SK-N-SH (cell line): ENCODE data around the gene IMMT. TPM values are rescaled to one million over a fixed set of nuclear protein-coding genes. Genes with fewer than 3 reads are reported as not detected.
A peak's percentile ranks its signal among the peaks of the same experiment; 100 is the strongest.

Source experiments
- CTCF ChIA-PET: fragments of 300-600, 350-600 bp; formaldehyde crosslinking; extraction: SDS; loops from one replicate; lab custom pipeline; 2021; lab: Yijun Ruan, JAX
- POLR2A ChIA-PET: fragments of 350-600 bp; sonication (Branson Sonifier 250); formaldehyde crosslinking; extraction: SDS; loops from one replicate; lab custom pipeline; 2020; ENCODE audit warnings: antibody characterized with exemption, inconsistent platforms; lab: Yijun Ruan, JAX
- DNase-seq: peaks from one replicate; pipeline ENCODE4 v3.0.0; 2012
- H2AFZ ChIP-seq: fragments of 200-600 bp; sonication (generic); 2 replicates; pipeline ENCODE4 v1.8.1; 2016; ENCODE audit warnings: antibody characterized with exemption, mild to moderate bottlenecking, low read depth
- H3F3A ChIP-seq: fragments of 200-600 bp; sonication (generic); replicated peaks from 2 replicates; pipeline ENCODE3; 2016; ENCODE audit warnings: antibody characterized with exemption, mild to moderate bottlenecking; ENCODE audit not compliant: insufficient read depth
- H3K27ac ChIP-seq, 2 experiments: fragments of 200-500 bp in 1 of 2; fragments of 200-600 bp in 1 of 2; sonication (Bioruptor generic) in 1 of 2; sonication (generic), shearing (Covaris generic) in 1 of 2; 2 replicates each; pipeline versions ENCODE4 v1.5.1 to v1.6.1; 2014 to 2016; ENCODE audit warnings: low read depth in 2 of 2, inconsistent platforms in 1 of 2, low read length in 1 of 2, mild to moderate bottlenecking in 1 of 2, mixed read lengths in 1 of 2
- H3K27me3 ChIP-seq: fragments of 200-600 bp; sonication (generic), shearing (Covaris generic); 2 replicates; pipeline ENCODE4 v1.6.1; 2016; ENCODE audit warnings: mixed run types; ENCODE audit not compliant: insufficient read depth
- H3K36me3 ChIP-seq, 2 experiments: fragments of 200-500 bp in 1 of 2; fragments of 200-600 bp in 1 of 2; sonication (Bioruptor generic) in 1 of 2; sonication (generic) in 1 of 2; replicated peaks in 1 of 2; 2 replicates each; pipeline versions ENCODE3 to v1.5.1; 2014 to 2016; ENCODE audit warnings: low read length in 1 of 2, mild to moderate bottlenecking in 1 of 2; ENCODE audit not compliant: insufficient read depth in 2 of 2, control insufficient read depth in 1 of 2
- H3K4me1 ChIP-seq, 2 experiments: fragments of 200-500 bp in 1 of 2; fragments of 200-600 bp in 1 of 2; sonication (Bioruptor generic) in 1 of 2; sonication (generic), shearing (Covaris generic) in 1 of 2; 2 replicates each; pipeline versions ENCODE4 v1.5.1 to v1.6.1; 2014 to 2016; ENCODE audit warnings: low read depth in 1 of 2, low read length in 1 of 2, mixed run types in 1 of 2; ENCODE audit not compliant: insufficient read depth in 2 of 2, control insufficient read depth in 1 of 2
- H3K4me2 ChIP-seq: fragments of 200-600 bp; sonication (generic), shearing (Covaris generic); 2 replicates; pipeline ENCODE4 v1.6.1; 2017; ENCODE audit warnings: mixed run types
- H3K4me3 ChIP-seq, 2 experiments: fragments of 200-500 bp in 1 of 2; fragments of 200-600 bp in 1 of 2; sonication (Bioruptor generic) in 1 of 2; sonication (generic), shearing (Covaris generic) in 1 of 2; 2 replicates each; pipeline versions ENCODE4 v1.5.1 to v1.8.1; 2014 to 2016; ENCODE audit warnings: low read depth in 2 of 2, inconsistent platforms in 1 of 2, low read length in 1 of 2, mild to moderate bottlenecking in 1 of 2, mixed read lengths in 1 of 2, moderate library complexity in 1 of 2
- H3K79me2 ChIP-seq: fragments of 200-600 bp; sonication (generic); 2 replicates; pipeline ENCODE4 v1.8.1; 2017; ENCODE audit warnings: mild to moderate bottlenecking; ENCODE audit not compliant: insufficient read depth
- H3K9ac ChIP-seq: fragments of 200-600 bp; sonication (generic); 2 replicates; pipeline ENCODE4 v1.6.1; 2017; ENCODE audit warnings: mixed run types
- H3K9me2 ChIP-seq: fragments of 200-600 bp; sonication (generic); 2 replicates; pipeline ENCODE4 v1.6.1; 2017; ENCODE audit warnings: mixed run types
- H3K9me3 ChIP-seq: fragments of 200-600 bp; sonication (generic); 2 replicates; pipeline ENCODE4 v1.6.1; 2017; ENCODE audit warnings: mixed run types, mild to moderate bottlenecking, moderate library complexity
- H4K20me1 ChIP-seq: fragments of 200-600 bp; sonication (generic); 2 replicates; pipeline ENCODE4 v1.6.1; 2017; ENCODE audit warnings: mild to moderate bottlenecking, mixed run types; ENCODE audit not compliant: insufficient read depth
- ELF1 ChIP-seq: IDR thresholded peaks from 2 replicates; pipeline ENCODE4 v1.4.0; 2012
- IRF3 ChIP-seq: fragments of 150-350 bp; IDR thresholded peaks from 2 replicates; pipeline ENCODE4 v1.6.1; 2016; ENCODE audit warnings: mild to moderate bottlenecking, low read depth, low read length
- JUND ChIP-seq: IDR thresholded peaks from 2 replicates; pipeline ENCODE4 v1.4.0; 2012
- MXI1 ChIP-seq: IDR thresholded peaks from 2 replicates; pipeline ENCODE4 v1.6.1; 2012; ENCODE audit warnings: mild to moderate bottlenecking, low read depth, low read length, improper control_type of control experiment
- PBX3 ChIP-seq: IDR thresholded peaks from 2 replicates; pipeline ENCODE4; 2012
- POLR2AphosphoS5 ChIP-seq: IDR thresholded peaks from 2 replicates; pipeline ENCODE4 v1.6.1; 2012; ENCODE audit warnings: low read depth, low read length
- RAD21 ChIP-seq: IDR thresholded peaks from 2 replicates; pipeline ENCODE4 v1.6.1; 2012; ENCODE audit warnings: mild to moderate bottlenecking, low read length
- RXRA ChIP-seq: IDR thresholded peaks from 2 replicates; pipeline ENCODE4 v1.4.0; 2012; ENCODE audit warnings: low read depth, mild to moderate bottlenecking, borderline replicate concordance
- TEAD4 ChIP-seq: IDR thresholded peaks from 2 replicates; pipeline ENCODE4 v1.4.0; 2012; ENCODE audit warnings: mild to moderate bottlenecking, borderline replicate concordance; ENCODE audit not compliant: insufficient read depth
- USF1 ChIP-seq: IDR thresholded peaks from 2 replicates; pipeline ENCODE4 v1.4.0; 2012; ENCODE audit warnings: low read depth, borderline replicate concordance
- YY1 ChIP-seq: IDR thresholded peaks from 2 replicates; pipeline ENCODE4 v1.4.0; 2012; ENCODE audit warnings: low read depth, mild to moderate bottlenecking
- ZBTB33 ChIP-seq: IDR thresholded peaks from 2 replicates; pipeline ENCODE4 v1.4.0; 2012; ENCODE audit warnings: low read depth, borderline replicate concordance
- WGBS: methylation state at CpG from one replicate; pipeline ENCODE4 v1.1.6; 2017; ENCODE audit warnings: low lambda C conversion rate; 5-methylcytosine and 5-hydroxymethylcytosine counted together
- polyA plus RNA-seq, 3 experiments: library from polyadenylated mRNA; depleted of rRNA; stranded (reverse); fragments of >200 nt; gene quantifications; 2 replicates each; pipeline ENCODE4 v1.2.3, GENCODE V29; 2012
- TF ChIP-seq, protein P1 (sequence below): IDR thresholded peaks from 2 replicates; pipeline ENCODE4 v1.6.1; 2012; ENCODE audit warnings: mild to moderate bottlenecking, low read depth, low read length, moderate library complexity

IMMT gene
- polyA plus RNA-seq, 1 of the 3 experiments (the other 2 are of a cell fraction) = 36.3 TPM

- H3K36me3 ChIP-seq = peaks cover 59 to 74% of the 10 kb centered on the region in 2 experiments
- peaks cover 8% of the 10 kb centered on the region for H3F3A ChIP-seq
- no peak overlapping the region for H3K27ac ChIP-seq
- WGBS = 97% methylated on average over 2 of the region's 2 CpGs
- no peak overlapping the region for H2AFZ ChIP-seq
- no peaks in the 10 kb centered on the region for H4K20me1 ChIP-seq
- H3K79me2 ChIP-seq = no peaks in the 10 kb centered on the region
- no peak overlapping the region for H3K4me3 ChIP-seq
- no peak overlapping the region for H3K4me2 ChIP-seq
- no peak for DNase-seq
- H3K27me3 ChIP-seq = no peaks in the 10 kb centered on the region
- no peaks in the 10 kb centered on the region for H3K9me2 ChIP-seq
- ChIA-PET CTCF (interaction anchor here (1.2 to 1.4 kb wide), 2 partner anchors 71 to 421 kb away, joined by 3 read pairs; no protein-coding TSS in a partner anchor), POLR2A (no interaction called here)
- no peaks in the 10 kb centered on the region for H3K4me1 ChIP-seq
- TF ChIP-seq IRF3 (no peak), RXRA (no peak), ZBTB33 (no peak), ELF1 (no peak), MXI1 (no peak)
- TF ChIP-seq, protein P1, sequence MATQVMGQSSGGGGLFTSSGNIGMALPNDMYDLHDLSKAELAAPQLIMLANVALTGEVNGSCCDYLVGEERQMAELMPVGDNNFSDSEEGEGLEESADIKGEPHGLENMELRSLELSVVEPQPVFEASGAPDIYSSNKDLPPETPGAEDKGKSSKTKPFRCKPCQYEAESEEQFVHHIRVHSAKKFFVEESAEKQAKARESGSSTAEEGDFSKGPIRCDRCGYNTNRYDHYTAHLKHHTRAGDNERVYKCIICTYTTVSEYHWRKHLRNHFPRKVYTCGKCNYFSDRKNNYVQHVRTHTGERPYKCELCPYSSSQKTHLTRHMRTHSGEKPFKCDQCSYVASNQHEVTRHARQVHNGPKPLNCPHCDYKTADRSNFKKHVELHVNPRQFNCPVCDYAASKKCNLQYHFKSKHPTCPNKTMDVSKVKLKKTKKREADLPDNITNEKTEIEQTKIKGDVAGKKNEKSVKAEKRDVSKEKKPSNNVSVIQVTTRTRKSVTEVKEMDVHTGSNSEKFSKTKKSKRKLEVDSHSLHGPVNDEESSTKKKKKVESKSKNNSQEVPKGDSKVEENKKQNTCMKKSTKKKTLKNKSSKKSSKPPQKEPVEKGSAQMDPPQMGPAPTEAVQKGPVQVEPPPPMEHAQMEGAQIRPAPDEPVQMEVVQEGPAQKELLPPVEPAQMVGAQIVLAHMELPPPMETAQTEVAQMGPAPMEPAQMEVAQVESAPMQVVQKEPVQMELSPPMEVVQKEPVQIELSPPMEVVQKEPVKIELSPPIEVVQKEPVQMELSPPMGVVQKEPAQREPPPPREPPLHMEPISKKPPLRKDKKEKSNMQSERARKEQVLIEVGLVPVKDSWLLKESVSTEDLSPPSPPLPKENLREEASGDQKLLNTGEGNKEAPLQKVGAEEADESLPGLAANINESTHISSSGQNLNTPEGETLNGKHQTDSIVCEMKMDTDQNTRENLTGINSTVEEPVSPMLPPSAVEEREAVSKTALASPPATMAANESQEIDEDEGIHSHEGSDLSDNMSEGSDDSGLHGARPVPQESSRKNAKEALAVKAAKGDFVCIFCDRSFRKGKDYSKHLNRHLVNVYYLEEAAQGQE = peak; percentile 56; the same call in 1 of the 2 replicates
- H3K9me3 ChIP-seq = no peaks in the 10 kb centered on the region
- no peak overlapping the region for H3K9ac ChIP-seq
Measured at GRCh38 chr2:86150502-86150901, 44.8 kb downstream of the IMMT start.

DNA sequence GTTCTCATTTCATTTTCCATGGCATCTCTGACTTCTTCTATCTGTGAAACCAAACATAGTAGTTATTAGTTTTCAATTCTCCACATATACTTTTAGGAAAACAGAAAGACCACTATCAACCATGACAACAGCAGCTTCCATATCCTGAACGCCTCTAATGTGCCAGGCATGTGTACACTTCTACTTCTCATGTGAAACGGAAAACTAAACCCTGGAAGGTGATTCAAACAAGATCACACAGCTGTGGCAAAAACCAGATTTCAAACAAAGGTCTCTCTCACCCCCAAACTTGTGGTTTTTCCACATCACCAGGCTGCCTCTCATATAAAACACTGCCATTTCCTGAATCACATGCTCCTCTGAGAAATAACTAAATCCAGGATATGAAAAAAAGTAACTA, 47.5 kb downstream of the IMMT start:
- POLR2A ChIA-PET = interaction anchor here (0.6 kb wide), 1 partner anchor 48 kb away, joined by 3 read pairs; no protein-coding TSS in a partner anchor
- CTCF ChIA-PET = no interaction called here
- H3F3A ChIP-seq = peaks cover 12% of the 10 kb centered on the region
- DNase-seq = no peak
- no peak overlapping the region for H3K4me3 ChIP-seq
- TF ChIP-seq POLR2AphosphoS5 = no peak
- no peak for TF ChIP-seq JUND
- no peak for TF ChIP-seq RAD21
- TF ChIP-seq YY1 = no peak
- no peak for TF ChIP-seq USF1
- TF ChIP-seq TEAD4 = no peak
- no peak for TF ChIP-seq PBX3
- TF ChIP-seq, all 33 proteins: peak for 0
- H3K9ac ChIP-seq = no peak overlapping the region
- no peaks in the 10 kb centered on the region for H4K20me1 ChIP-seq
- H3K27ac ChIP-seq = no peak overlapping the region
- H3K4me1 ChIP-seq = no peaks in the 10 kb centered on the region
- no peak overlapping the region for H3K4me2 ChIP-seq
- peaks cover 69 to 79% of the 10 kb centered on the region in 2 experiments for H3K36me3 ChIP-seq
- no peaks in the 10 kb centered on the region for H3K9me2 ChIP-seq
- H3K27me3 ChIP-seq = no peaks in the 10 kb centered on the region
- WGBS = 100% methylated on average over 2 of the region's 2 CpGs
- H3K79me2 ChIP-seq = no peaks in the 10 kb centered on the region
- no peaks in the 10 kb centered on the region for H3K9me3 ChIP-seq
- H2AFZ ChIP-seq = no peak overlapping the region
